ENCODE data around the gene MOB3B.

Gene MOB3B

DNA sequence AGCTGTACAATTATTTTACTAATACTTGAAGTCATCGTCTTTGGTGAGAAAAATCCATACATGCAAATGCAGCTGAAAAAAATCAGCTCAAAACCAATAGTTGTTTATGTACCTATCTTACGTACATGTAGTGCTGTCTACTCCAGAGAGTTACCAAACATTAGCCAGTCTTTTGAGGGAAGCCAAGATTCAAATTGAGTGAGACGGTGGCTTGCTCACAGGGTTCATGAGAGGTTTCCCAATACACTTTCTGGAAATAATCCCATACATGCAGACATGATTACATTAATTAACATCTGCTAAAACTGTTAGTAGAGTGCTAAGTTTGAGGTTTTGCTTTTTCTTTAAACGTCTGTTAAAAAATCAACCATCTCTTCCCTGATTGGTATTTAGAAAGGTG lies 41.4 kb upstream of the MOB3B start:
- in situ Hi-C loops (cut with MboI; ENCODE audit: low sequenced_read_pairs, unreplicated experiment) = no loop called here
- DNase-seq (ENCODE audit: low spot score) = no peak
- TF ChIP-seq, protein P1, sequence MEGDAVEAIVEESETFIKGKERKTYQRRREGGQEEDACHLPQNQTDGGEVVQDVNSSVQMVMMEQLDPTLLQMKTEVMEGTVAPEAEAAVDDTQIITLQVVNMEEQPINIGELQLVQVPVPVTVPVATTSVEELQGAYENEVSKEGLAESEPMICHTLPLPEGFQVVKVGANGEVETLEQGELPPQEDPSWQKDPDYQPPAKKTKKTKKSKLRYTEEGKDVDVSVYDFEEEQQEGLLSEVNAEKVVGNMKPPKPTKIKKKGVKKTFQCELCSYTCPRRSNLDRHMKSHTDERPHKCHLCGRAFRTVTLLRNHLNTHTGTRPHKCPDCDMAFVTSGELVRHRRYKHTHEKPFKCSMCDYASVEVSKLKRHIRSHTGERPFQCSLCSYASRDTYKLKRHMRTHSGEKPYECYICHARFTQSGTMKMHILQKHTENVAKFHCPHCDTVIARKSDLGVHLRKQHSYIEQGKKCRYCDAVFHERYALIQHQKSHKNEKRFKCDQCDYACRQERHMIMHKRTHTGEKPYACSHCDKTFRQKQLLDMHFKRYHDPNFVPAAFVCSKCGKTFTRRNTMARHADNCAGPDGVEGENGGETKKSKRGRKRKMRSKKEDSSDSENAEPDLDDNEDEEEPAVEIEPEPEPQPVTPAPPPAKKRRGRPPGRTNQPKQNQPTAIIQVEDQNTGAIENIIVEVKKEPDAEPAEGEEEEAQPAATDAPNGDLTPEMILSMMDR (IDR thresholded peaks at IDR 0.05; ENCODE audit: borderline replicate concordance, control extremely low read depth, extremely low read depth, insufficient read depth, missing control alignments) = no peak

DNA sequence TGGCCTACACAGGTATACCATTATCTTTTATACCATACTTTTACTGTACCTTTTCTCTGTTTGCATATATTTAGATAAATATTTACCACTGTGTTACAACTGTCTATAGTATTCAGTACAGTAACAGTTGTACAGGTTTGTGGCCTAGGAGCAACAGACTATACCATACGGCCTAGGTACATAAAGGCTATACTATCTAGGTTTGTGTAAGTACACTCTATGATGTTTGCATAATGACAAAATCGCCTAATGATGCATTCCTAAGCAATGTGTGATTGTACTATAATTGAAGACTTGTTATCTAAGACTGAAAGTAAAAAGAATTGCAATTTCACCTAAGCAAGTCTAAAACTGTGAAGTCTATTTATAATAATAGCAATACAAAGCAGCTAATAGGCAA lies 39.8 kb upstream of the MOB3B start:
- TF ChIP-seq, protein P1 (IDR thresholded peaks at IDR 0.05; ENCODE audit: borderline replicate concordance, control extremely low read depth, extremely low read depth, insufficient read depth, missing control alignments) = no peak
- DNase-seq (ENCODE audit: low spot score) = no peak
- in situ Hi-C loops (cut with MboI; ENCODE audit: low sequenced_read_pairs, unreplicated experiment) = no loop called here

DNA sequence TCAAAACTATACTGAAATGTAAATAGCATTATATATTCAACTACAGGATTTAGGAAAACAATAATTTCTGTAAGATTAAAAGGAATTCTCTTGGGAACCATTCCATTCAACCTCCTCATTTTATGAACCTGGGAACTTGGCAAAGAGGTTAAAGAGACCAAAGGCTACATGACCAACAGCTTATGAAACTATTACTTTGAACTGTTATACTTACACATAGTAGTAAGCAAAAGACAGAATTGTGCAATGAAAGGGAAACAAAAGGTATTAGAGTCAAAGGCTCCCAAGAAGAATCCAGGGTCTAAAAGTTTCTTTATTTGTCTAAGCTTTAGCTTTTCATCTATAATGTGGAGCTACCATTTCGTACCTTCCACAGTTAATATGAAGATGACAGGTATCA lies 36.5 kb upstream of the MOB3B start:
- DNase-seq (ENCODE audit: low spot score) = no peak
- TF ChIP-seq, protein P1 (IDR thresholded peaks at IDR 0.05; ENCODE audit: borderline replicate concordance, control extremely low read depth, extremely low read depth, insufficient read depth, missing control alignments) = no peak
- in situ Hi-C loops (cut with MboI; ENCODE audit: low sequenced_read_pairs, unreplicated experiment) = no loop called here

DNA sequence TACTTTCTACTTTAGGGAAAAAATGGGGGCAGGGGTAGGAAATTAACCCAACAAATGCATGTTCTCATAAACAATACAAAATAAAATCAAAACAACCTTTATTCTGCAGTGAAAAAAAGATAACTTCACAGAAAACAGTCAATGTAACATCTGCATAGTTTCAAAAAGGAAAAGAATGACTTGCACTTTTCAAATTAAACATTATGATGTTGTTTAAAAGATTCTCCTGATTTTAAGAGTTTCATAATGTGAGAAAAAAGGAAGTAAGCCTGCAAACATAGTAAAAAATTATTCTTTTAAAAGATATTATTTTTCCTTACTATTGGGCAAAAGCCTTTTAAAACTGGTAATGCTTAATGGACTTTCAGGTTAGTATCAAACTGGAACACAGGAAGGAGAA lies 36.1 kb upstream of the MOB3B start:
- no peak for DNase-seq (ENCODE audit: low spot score)
- in situ Hi-C loops (cut with MboI; ENCODE audit: low sequenced_read_pairs, unreplicated experiment) = no loop called here
- TF ChIP-seq, protein P1 (IDR thresholded peaks at IDR 0.05; ENCODE audit: borderline replicate concordance, control extremely low read depth, extremely low read depth, insufficient read depth, missing control alignments) = no peak

DNA sequence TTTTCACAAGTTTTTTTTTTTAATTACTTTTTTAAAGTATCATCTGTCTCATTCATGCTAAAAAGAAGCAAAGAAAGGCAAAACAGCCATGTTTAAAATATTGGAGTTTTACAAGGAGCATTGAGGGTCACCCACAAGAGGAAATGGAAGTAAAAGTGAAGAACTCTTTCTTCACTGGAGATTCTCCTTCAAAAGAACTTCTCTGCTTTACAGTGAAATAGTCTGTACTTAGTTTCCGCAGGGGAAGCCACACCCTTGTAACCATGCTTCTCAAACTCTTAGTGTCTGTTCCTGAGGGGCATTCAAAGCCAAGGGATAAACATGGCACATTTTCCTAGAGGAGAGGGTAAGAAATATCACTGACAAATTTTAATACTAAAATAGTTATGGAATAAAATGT lies 35.1 kb upstream of the MOB3B start:
- in situ Hi-C loops (cut with MboI; ENCODE audit: low sequenced_read_pairs, unreplicated experiment) = no loop called here
- DNase-seq (ENCODE audit: low spot score) = no peak
- TF ChIP-seq, protein P1 (IDR thresholded peaks at IDR 0.05; ENCODE audit: borderline replicate concordance, control extremely low read depth, extremely low read depth, insufficient read depth, missing control alignments) = no peak

DNA sequence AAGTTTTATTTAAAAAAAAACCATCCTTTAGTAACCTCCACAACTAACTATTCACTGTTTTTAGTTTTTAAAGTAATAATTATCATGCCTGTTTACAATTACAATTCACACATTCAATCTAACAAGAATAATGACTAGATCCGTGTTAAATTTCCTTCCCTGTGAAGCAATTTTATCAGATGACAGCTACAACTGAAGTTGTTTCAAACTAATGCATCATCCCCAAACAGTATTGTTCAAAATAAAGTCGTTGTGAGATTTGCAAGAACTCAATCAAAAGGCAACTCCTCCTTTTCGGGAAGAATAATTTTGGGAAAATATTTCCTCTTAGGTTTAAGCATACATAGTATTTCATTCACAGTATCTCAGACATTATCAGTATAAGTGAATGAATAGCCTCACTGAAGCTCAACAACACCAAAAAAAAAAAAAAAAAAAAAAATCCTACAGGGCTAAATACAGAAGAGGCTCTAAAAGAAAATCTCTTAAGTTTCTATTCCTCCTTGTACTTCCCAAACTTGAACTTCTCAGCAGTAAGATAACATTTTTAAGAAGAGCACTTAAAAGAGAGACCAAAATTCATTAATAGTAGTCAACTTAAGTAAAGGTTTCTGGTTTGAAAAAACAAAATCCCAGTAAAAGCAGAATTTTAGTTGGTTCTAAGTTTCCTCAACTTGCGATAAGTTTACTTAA lies 34.3 kb upstream of the MOB3B start:
- no peak for DNase-seq (ENCODE audit: low spot score)
- in situ Hi-C loops (cut with MboI; ENCODE audit: low sequenced_read_pairs, unreplicated experiment) = no loop called here
- TF ChIP-seq, protein P1 (IDR thresholded peaks at IDR 0.05; ENCODE audit: borderline replicate concordance, control extremely low read depth, extremely low read depth, insufficient read depth, missing control alignments) = no peak
